Measurements from ENCODE around the gene RAB3GAP1. TPM values are rescaled to one million over a fixed set of nuclear protein-coding genes. Genes with fewer than 3 reads are reported as not detected.

RAB3GAP1 gene
- total and polyA plus RNA-seq, 2 donors (not counting 1 experiment from before 2014, with no cell fraction given), result 15.6 to 62.2 TPM

DNA sequence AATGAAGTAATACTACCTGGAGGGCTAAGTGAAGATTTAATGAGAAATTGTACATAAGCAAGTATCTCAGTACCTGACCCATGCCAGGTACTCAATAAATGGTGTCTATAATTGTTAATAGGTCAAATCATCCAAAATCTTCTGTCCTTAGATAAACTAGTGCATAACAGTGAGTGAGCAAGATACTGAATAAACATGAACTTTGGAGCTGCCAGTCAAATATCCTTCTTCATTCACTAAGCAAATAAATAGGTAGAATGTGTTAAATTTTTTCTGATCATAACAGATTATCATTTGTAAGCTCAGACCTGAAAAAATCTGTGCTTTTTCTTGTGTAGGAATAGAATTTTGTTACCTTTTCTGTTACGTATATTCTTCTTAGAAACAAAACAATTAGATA, 39.6 kb downstream of the RAB3GAP1 start:
- no CpG with 5 or more reads among the region's 1 CpG for WGBS (ENCODE audit: insufficient coverage)
- Mint-ChIP-seq H3K27me3 (no peaks in the 10 kb centered on the region), H3K9me3 (ENCODE audit: insufficient read depth) (peaks cover 3% of the 10 kb centered on the region), H3K4me1 (peaks cover 5% of the 10 kb centered on the region), H3K4me3 (no peak overlapping the region), H3K27ac (no peak overlapping the region)
- Histone ChIP-seq H3K9ac (ENCODE audit: low read length) (no peak overlapping the region), H3K27me3 (replicated peaks in 1 of 4; ENCODE audit: control extremely low read depth in 1 of 4, control insufficient read depth in 3 of 4, insufficient read depth in 4 of 4, low read length in 3 of 4) (no peaks in the 10 kb centered on the region), H3K36me3 (replicated peaks in 1 of 2; ENCODE audit: control extremely low read depth in 1 of 2, control insufficient read depth in 1 of 2, extremely low read depth in 1 of 2, insufficient read depth in 2 of 2, low read length in 1 of 2) (peaks cover 10 to 31% of the 10 kb centered on the region in 2 experiments), H3K4me2 (replicated peaks; ENCODE audit: low read depth, low read length, poor library complexity, severe bottlenecking) (no peak overlapping the region), H2AFZ (ENCODE audit: insufficient read depth, low read depth, low read length, poor library complexity, severe bottlenecking) (no peak overlapping the region), H3K9me3 (ENCODE audit: control extremely low read depth in 1 of 3, control insufficient read depth in 2 of 3, insufficient read depth in 1 of 3, low read length in 2 of 3) (peaks cover 0 to 3% (median 1%) of the 10 kb centered on the region in 3 donors), H3K4me3 (ENCODE audit: control extremely low read depth in 1 of 5, extremely low read depth in 1 of 5, insufficient read depth in 1 of 5, low read depth in 2 of 5, low read length in 4 of 5) (no peak overlapping the region), H3K79me2 (ENCODE audit: control insufficient read depth, insufficient read depth, low read length) (peaks cover 18% of the 10 kb centered on the region), H3K4me1 (ENCODE audit: control insufficient read depth in 2 of 2, insufficient read depth in 2 of 2, low read length in 2 of 2) (no peaks in the 10 kb centered on the region), H4K20me1 (ENCODE audit: control insufficient read depth, insufficient read depth, low read length, poor library complexity, severe bottlenecking) (peaks cover 25% of the 10 kb centered on the region), H3K27ac (ENCODE audit: low read length in 2 of 2) (no peak overlapping the region)
- ATAC-seq (ENCODE audit: low read depth) (no peak), DNase-seq (no peak)
- intact Hi-C loops (cut with micrococcal nuclease), result no loop called here
- ChIA-PET CTCF (no interaction called here), POLR2A (no interaction called here)
- TF ChIP-seq, protein P1, sequence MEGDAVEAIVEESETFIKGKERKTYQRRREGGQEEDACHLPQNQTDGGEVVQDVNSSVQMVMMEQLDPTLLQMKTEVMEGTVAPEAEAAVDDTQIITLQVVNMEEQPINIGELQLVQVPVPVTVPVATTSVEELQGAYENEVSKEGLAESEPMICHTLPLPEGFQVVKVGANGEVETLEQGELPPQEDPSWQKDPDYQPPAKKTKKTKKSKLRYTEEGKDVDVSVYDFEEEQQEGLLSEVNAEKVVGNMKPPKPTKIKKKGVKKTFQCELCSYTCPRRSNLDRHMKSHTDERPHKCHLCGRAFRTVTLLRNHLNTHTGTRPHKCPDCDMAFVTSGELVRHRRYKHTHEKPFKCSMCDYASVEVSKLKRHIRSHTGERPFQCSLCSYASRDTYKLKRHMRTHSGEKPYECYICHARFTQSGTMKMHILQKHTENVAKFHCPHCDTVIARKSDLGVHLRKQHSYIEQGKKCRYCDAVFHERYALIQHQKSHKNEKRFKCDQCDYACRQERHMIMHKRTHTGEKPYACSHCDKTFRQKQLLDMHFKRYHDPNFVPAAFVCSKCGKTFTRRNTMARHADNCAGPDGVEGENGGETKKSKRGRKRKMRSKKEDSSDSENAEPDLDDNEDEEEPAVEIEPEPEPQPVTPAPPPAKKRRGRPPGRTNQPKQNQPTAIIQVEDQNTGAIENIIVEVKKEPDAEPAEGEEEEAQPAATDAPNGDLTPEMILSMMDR (IDR thresholded peaks at IDR 0.05), result no peak
- TF ChIP-seq EZH2 (IDR thresholded peaks at IDR 0.05; ENCODE audit: borderline replicate concordance, insufficient read depth, low read depth, low read length, poor library complexity, severe bottlenecking), result no peak

DNA sequence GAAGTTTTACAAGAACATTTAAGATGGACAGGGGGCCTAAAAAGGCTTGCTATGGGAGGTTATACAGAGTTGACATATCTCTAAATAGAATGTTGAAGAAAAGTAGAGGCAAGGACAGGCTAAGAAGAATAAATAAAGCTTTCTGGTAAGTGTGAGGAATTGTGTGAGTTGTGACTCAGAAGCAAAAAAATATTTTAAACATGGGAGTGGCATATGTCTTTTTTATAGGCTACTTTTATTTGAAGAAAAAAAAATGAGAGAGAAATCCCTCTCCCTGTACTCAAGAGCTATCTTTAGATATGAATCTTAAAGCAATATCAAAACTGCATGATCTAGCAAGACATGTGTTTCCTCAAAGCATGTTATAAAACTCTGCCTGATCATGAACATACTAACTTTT, 41.1 kb downstream of the RAB3GAP1 start:
- H3K27ac ChIP-seq (ENCODE audit: low read length in 2 of 2), result no peak overlapping the region
- H3K4me3 ChIP-seq (ENCODE audit: control extremely low read depth in 1 of 5, extremely low read depth in 1 of 5, insufficient read depth in 1 of 5, low read depth in 2 of 5, low read length in 4 of 5), result no peak overlapping the region
- TF ChIP-seq, protein P1 (IDR thresholded peaks at IDR 0.05), result no peak
- TF ChIP-seq EZH2 (IDR thresholded peaks at IDR 0.05; ENCODE audit: borderline replicate concordance, insufficient read depth, low read depth, low read length, poor library complexity, severe bottlenecking), result no peak
- ATAC-seq (ENCODE audit: low read depth) (no peak), DNase-seq (no peak)
- H3K27me3 ChIP-seq (replicated peaks in 1 of 4; ENCODE audit: control extremely low read depth in 1 of 4, control insufficient read depth in 3 of 4, insufficient read depth in 4 of 4, low read length in 3 of 4), result no peaks in the 10 kb centered on the region
- no peak overlapping the region for H3K9ac ChIP-seq (ENCODE audit: low read length)
- peaks cover 0 to 3% (median 1%) of the 10 kb centered on the region in 3 donors for H3K9me3 ChIP-seq (ENCODE audit: control extremely low read depth in 1 of 3, control insufficient read depth in 2 of 3, insufficient read depth in 1 of 3, low read length in 2 of 3)
- no peak overlapping the region for H3K4me2 ChIP-seq (replicated peaks; ENCODE audit: low read depth, low read length, poor library complexity, severe bottlenecking)
- POLR2A ChIA-PET, result no interaction called here
- Mint-ChIP-seq H3K9me3 (ENCODE audit: insufficient read depth) (peaks cover 3% of the 10 kb centered on the region), H3K4me1 (no peaks in the 10 kb centered on the region), H3K4me3 (no peak overlapping the region), H3K27me3 (no peaks in the 10 kb centered on the region), H3K27ac (no peak overlapping the region)
- H3K4me1 ChIP-seq (ENCODE audit: control insufficient read depth in 2 of 2, insufficient read depth in 2 of 2, low read length in 2 of 2), result no peaks in the 10 kb centered on the region
- intact Hi-C loops (cut with micrococcal nuclease), result no loop called here
- H4K20me1 ChIP-seq (ENCODE audit: control insufficient read depth, insufficient read depth, low read length, poor library complexity, severe bottlenecking), result peaks cover 10% of the 10 kb centered on the region
- no peak overlapping the region for H2AFZ ChIP-seq (ENCODE audit: insufficient read depth, low read depth, low read length, poor library complexity, severe bottlenecking)
- H3K79me2 ChIP-seq (ENCODE audit: control insufficient read depth, insufficient read depth, low read length), result peaks cover 2% of the 10 kb centered on the region
- peaks cover 5 to 31% of the 10 kb centered on the region in 2 experiments for H3K36me3 ChIP-seq (replicated peaks in 1 of 2; ENCODE audit: control extremely low read depth in 1 of 2, control insufficient read depth in 1 of 2, extremely low read depth in 1 of 2, insufficient read depth in 2 of 2, low read length in 1 of 2)
- CTCF ChIA-PET, result no interaction called here
